Stomach (tissue), 9 donors: ENCODE results near the gene LCE1F. TPM values are rescaled to one million over a fixed set of nuclear protein-coding genes. Genes with fewer than 3 reads are reported as not detected.
A peak's percentile ranks its signal among the peaks of the same experiment; 100 is the strongest.

ENCODE experiments used
- DNase-seq, 2 donors: peaks; one replicate each; pipeline versions ENCODE4 v3.0.0 to v3.0.0-alpha.2; 2013 to 2019
- H3K27ac ChIP-seq, 5 donors: fragments of 200-600 bp in 4 of 5; sonication (generic) in 4 of 5; one replicate each; pipeline ENCODE4 v1.5.1; 2013 to 2019; ENCODE audit warnings: mild to moderate bottlenecking in 1 of 5, moderate library complexity in 1 of 5
- H3K27me3 ChIP-seq, 3 donors: fragments of 200-600 bp; sonication (generic); one replicate each; pipeline ENCODE4 v1.5.1; 2017 to 2019; ENCODE audit warnings: mixed run types in 1 of 3
- H3K36me3 ChIP-seq, 4 donors: fragments of 200-600 bp; sonication (generic); 1 replicate in 3 of 4; 2 replicates in 1 of 4; pipeline ENCODE4 v1.5.1; 2016 to 2019
- H3K4me1 ChIP-seq, 4 donors: fragments of 200-600 bp; sonication (generic); one replicate each; pipeline ENCODE4 v1.5.1; 2016 to 2019
- H3K4me3 ChIP-seq, 4 donors: fragments of 200-600 bp; sonication (generic) in 3 of 4; one replicate each; pipeline ENCODE4 v1.5.1; 2016 to 2019; ENCODE audit warnings: mild to moderate bottlenecking in 1 of 4
- H3K9me3 ChIP-seq, 4 donors: fragments of 200-600 bp; sonication (generic); one replicate each; pipeline ENCODE4 v1.5.1; 2016 to 2019
- EP300 ChIP-seq: sonication (generic); formaldehyde crosslinking; IDR thresholded peaks from one replicate; pipeline ENCODE4 v1.6.1; 2017; ENCODE audit warnings: antibody characterized with exemption
- POLR2A ChIP-seq, 4 donors: fragments of 450-650 bp; IDR thresholded peaks; one replicate each; pipeline ENCODE4 v1.6.1; 2016; ENCODE audit warnings: antibody characterized with exemption in 4 of 4, control low read depth in 2 of 4, mild to moderate bottlenecking in 1 of 4, moderate library complexity in 1 of 4
- POLR2AphosphoS5 ChIP-seq, 3 donors: sonication (generic); formaldehyde crosslinking; IDR thresholded peaks; one replicate each; pipeline ENCODE4 v1.6.1; 2016; ENCODE audit warnings: antibody characterized with exemption in 3 of 3
- WGBS, 5 donors: extraction: QIAGEN DNeasy Blood & Tissue Kit in 3 of 5; methylation state at CpG; one replicate each; pipeline versions ENCODE4 v1.1.5 to v1.1.7; 2013 to 2018; 5-methylcytosine and 5-hydroxymethylcytosine counted together
- intact Hi-C: fragments of 100-400 bp; cut with DNase I; formaldehyde crosslinking; loops from one replicate; pipeline ENCODE4 v1.15.1; 2023; ENCODE audit warnings: low total_unique reads
- polyA plus RNA-seq, 3 donors: library from polyadenylated mRNA; stranded (reverse); fragments of 200-250 nt; gene quantifications; one replicate each; pipeline ENCODE4 v1.2.3, GENCODE V29; 2013
- total RNA-seq, 5 donors: library from RNA; depleted of rRNA; stranded (reverse); fragments of >200 nt; gene quantifications; one replicate each; pipeline versions ENCODE4 v1.1.0 to v1.2.3, GENCODE V29; 2014 to 2016
- TF ChIP-seq, protein P1 (sequence below), 7 experiments: fragments of 450-650 bp in 4 of 7; fragments of 200-600 bp in 3 of 7; sonication (generic) in 3 of 7; IDR thresholded peaks; one replicate each; pipeline ENCODE4 v1.5.1; 2016 to 2019; ENCODE audit warnings: antibody characterized with exemption in 7 of 7, control low read depth in 2 of 7, mild to moderate bottlenecking in 1 of 7
- donor health status: healthy with polysubstance abuse.
- donor health status: Bipolar disorder and iron deficiency.
- donor health status: healthy.

Gene LCE1F
- total and polyA plus RNA-seq, 8 donors, result not detected

DNA sequence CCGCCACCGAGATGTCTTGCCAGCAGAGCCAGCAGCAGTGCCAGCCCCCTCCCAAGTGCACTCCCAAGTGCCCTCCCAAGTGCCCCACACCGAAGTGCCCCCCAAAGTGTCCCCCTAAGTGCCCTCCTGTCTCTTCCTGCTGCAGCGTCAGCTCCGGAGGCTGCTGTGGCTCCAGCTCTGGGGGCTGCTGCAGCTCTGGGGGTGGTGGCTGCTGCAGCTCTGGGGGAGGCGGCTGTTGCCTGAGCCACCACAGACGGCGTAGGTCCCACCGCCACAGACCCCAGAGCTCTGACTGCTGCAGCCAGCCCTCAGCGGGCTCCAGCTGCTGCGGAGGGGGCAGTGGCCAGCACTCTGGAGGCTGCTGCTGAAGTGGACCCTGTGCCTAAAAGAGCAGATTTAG lies 1.4 kb downstream of the LCE1F start:
- intact Hi-C loops, result no loop called here
- DNase-seq, result no peak
- H3K9me3 ChIP-seq, result peaks cover 0 to 6% (median 4%) of the 10 kb centered on the region in 4 donors
- no peaks in the 10 kb centered on the region for H3K36me3 ChIP-seq
- no peak for TF ChIP-seq POLR2AphosphoS5 (IDR thresholded peaks at IDR 0.05)
- TF ChIP-seq EP300, result no peak
- no peak for TF ChIP-seq POLR2A (IDR thresholded peaks at IDR 0.05)
- TF ChIP-seq, protein P1, sequence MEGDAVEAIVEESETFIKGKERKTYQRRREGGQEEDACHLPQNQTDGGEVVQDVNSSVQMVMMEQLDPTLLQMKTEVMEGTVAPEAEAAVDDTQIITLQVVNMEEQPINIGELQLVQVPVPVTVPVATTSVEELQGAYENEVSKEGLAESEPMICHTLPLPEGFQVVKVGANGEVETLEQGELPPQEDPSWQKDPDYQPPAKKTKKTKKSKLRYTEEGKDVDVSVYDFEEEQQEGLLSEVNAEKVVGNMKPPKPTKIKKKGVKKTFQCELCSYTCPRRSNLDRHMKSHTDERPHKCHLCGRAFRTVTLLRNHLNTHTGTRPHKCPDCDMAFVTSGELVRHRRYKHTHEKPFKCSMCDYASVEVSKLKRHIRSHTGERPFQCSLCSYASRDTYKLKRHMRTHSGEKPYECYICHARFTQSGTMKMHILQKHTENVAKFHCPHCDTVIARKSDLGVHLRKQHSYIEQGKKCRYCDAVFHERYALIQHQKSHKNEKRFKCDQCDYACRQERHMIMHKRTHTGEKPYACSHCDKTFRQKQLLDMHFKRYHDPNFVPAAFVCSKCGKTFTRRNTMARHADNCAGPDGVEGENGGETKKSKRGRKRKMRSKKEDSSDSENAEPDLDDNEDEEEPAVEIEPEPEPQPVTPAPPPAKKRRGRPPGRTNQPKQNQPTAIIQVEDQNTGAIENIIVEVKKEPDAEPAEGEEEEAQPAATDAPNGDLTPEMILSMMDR (IDR thresholded peaks at IDR 0.05), result no peak
- no peak overlapping the region for H3K4me3 ChIP-seq
- H3K27me3 ChIP-seq, result peaks cover 0 to 15% (median 0%) of the 10 kb centered on the region in 3 donors
- H3K27ac ChIP-seq, result no peak overlapping the region
- 79 to 87% (median 83%) methylated on average over 6 to 11 of the region's 11 CpGs for WGBS, 5 donors
- no peaks in the 10 kb centered on the region for H3K4me1 ChIP-seq

GRCh38 chr1:152777510-152778137 lies 2.7 kb downstream of the LCE1F start:
- Histone ChIP-seq H3K36me3 (no peaks in the 10 kb centered on the region), H3K27ac (no peak overlapping the region), H3K27me3 (peaks cover 0 to 15% (median 0%) of the 10 kb centered on the region in 3 donors), H3K4me1 (no peaks in the 10 kb centered on the region), H3K9me3 (peaks cover 0 to 6% (median 2%) of the 10 kb centered on the region in 4 donors), H3K4me3 (no peak overlapping the region)
- no peak for TF ChIP-seq POLR2AphosphoS5 (IDR thresholded peaks at IDR 0.05)
- 45 to 62% (median 59%) methylated on average over 4 of the region's 4 CpGs for WGBS, 5 donors
- intact Hi-C loops, result no loop called here
- DNase-seq, result no peak

GRCh38 chr1:152783095-152783494 lies 8.2 kb downstream of the LCE1F start:
- Histone ChIP-seq H3K36me3 (no peaks in the 10 kb centered on the region), H3K9me3 (no peaks in the 10 kb centered on the region), H3K27ac (no peak overlapping the region), H3K27me3 (peaks cover 0 to 24% (median 0%) of the 10 kb centered on the region in 3 donors), H3K4me1 (no peaks in the 10 kb centered on the region), H3K4me3 (no peak overlapping the region)
- TF ChIP-seq, protein P1 (IDR thresholded peaks at IDR 0.05), result no peak
- TF ChIP-seq EP300 (no peak), POLR2A (IDR thresholded peaks at IDR 0.05) (no peak), POLR2AphosphoS5 (IDR thresholded peaks at IDR 0.05) (no peak)
- intact Hi-C loops, result no loop called here
- no peak for DNase-seq
- 47 to 56% (median 49%) methylated on average over 2 of the region's 2 CpGs for WGBS, 5 donors

DNA sequence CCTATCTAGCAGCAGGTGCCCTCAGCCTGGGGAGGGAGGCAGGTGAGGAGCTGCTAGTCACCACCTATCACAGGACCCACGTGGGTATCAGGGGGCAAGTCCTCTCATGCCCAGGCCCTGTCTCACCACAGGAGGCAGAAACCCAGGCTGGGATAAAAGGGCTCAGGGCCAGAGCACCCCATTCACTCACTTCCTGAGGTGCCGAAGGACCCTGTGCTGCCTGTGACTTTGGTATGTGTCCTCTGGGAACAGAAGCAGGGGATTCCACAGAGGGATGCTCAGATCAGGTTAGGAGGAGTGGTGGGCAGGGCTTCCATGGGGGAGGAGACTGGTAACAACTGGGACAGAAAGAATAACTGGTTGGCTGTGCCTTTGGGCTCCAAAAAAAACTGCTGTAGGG lies 11.1 kb downstream of the LCE1F start, which contains the start of gene LCE1E:
LCE1E (plus strand) TSS at position 181 of the 400 bp plus-strand sequence. CDS start 1,043 bp downstream, outside the sequence.
- no peaks in the 10 kb centered on the region for H3K9me3 ChIP-seq
- H3K36me3 ChIP-seq, result no peaks in the 10 kb centered on the region
- DNase-seq, result no peak
- peaks cover 0 to 24% (median 0%) of the 10 kb centered on the region in 3 donors for H3K27me3 ChIP-seq
- intact Hi-C loops, result no loop called here
- no peak within 1 kb of the TSS for H3K4me3 ChIP-seq
- H3K4me1 ChIP-seq, result no peaks in the 10 kb centered on the region
- WGBS, 5 donors, result 33 to 55% (median 42%) methylated on average over 2 of the region's 2 CpGs
- H3K27ac ChIP-seq, result no peak within 1 kb of the TSS
- TF ChIP-seq EP300, result no peak

DNA sequence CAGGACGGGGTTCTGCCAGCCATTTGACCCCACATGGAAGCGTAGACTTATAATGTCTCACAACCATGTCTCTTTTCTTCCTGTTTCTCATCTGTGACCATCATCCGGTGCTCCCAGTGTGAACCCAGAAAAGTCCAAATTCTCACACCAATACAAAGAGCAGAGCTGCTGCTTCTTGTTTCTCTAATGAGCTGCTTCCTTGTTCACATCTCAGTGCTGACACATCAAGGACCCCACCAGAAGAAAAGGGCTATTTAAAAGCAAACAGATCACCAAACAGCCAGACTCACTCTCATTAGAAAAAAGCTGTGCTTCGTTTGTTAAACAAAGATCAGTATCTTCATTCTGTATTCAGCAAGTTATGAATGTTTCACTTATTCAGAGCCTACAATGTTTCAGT lies 20.7 kb downstream of the LCE1F start:
- no peak overlapping the region for H3K27ac ChIP-seq
- no peaks in the 10 kb centered on the region for H3K9me3 ChIP-seq
- intact Hi-C loops, result no loop called here
- no peaks in the 10 kb centered on the region for H3K4me1 ChIP-seq
- H3K36me3 ChIP-seq, result no peaks in the 10 kb centered on the region
- DNase-seq, result peak in 1 of 2 donors; percentile 12
- no peak overlapping the region for H3K4me3 ChIP-seq
- 39 to 61% (median 58%) methylated on average over 4 of the region's 4 CpGs for WGBS, 5 donors
- TF ChIP-seq POLR2A (IDR thresholded peaks at IDR 0.05) (no peak), EP300 (no peak), POLR2AphosphoS5 (IDR thresholded peaks at IDR 0.05) (no peak)
- TF ChIP-seq, protein P1 (IDR thresholded peaks at IDR 0.05), result no peak
- H3K27me3 ChIP-seq, result no peaks in the 10 kb centered on the region
